Measurements from ENCODE around the gene KIAA0825. TPM values are rescaled to one million over a fixed set of nuclear protein-coding genes. Genes with fewer than 3 reads are reported as not detected.

Gene KIAA0825
- total and polyA plus RNA-seq, 2 of the 8 experiments (the other 6 are each of a cell fraction or from before 2014, with no cell fraction given), result 0.60 to 1.0 TPM

DNA sequence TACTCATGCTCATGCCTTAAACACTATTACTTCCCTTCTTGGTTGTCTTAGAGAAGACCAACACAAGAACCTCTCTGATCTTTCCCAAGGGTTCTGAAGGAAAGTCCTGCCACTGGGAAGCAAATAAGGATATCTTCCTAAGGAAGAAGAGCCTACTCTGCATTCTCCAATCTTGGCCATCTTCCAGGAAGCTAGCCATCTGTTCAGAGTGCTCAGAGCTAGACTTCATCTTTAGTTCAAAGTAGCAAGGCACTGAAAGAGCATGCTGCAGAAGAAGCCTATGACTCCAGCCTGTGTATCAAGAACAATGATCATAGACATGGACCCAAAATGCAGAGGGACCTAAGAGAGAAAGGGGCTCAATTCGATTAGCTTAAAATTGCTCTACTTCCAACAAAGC, 114.7 kb downstream of the KIAA0825 start:
- no peak overlapping the region for H3K23ac ChIP-seq (ENCODE audit: insufficient read length)
- no peak overlapping the region for H4K91ac ChIP-seq (replicated peaks; ENCODE audit: insufficient read length, low read length)
- H2BK12ac ChIP-seq (ENCODE audit: low read depth, low read length), result no peak overlapping the region
- H3K56ac ChIP-seq (replicated peaks; ENCODE audit: insufficient read length, low read depth, low read length), result no peak overlapping the region
- H3K4me3 ChIP-seq (ENCODE audit: extremely low read depth in 1 of 4, insufficient read depth in 2 of 4, low read depth in 3 of 4, low read length in 4 of 4), result no peak overlapping the region
- no peaks in the 10 kb centered on the region for H3K27me3 ChIP-seq (replicated peaks in 1 of 4; ENCODE audit: control insufficient read depth in 3 of 4, extremely low read depth in 1 of 4, insufficient read depth in 3 of 4, low read length in 3 of 4)
- TF ChIP-seq TCF12 (IDR thresholded peaks at IDR 0.05; ENCODE audit: low read depth, low read length) (no peak), CREB1 (IDR thresholded peaks at IDR 0.05) (no peak), KDM1A (IDR thresholded peaks at IDR 0.05; ENCODE audit: borderline replicate concordance, low read length) (no peak)
- no peaks in the 10 kb centered on the region for H3K23me2 ChIP-seq (ENCODE audit: low read depth, low read length)
- H3K4me1 ChIP-seq (replicated peaks in 1 of 4; ENCODE audit: control insufficient read depth in 3 of 4, insufficient read depth in 4 of 4, low read length in 3 of 4), result peaks cover 0 to 3% (median 0%) of the 10 kb centered on the region in 4 experiments; a peak in 1 of 7 replicates
- no peak overlapping the region for H2BK20ac ChIP-seq (ENCODE audit: low read length)
- no peak overlapping the region for H2BK5ac ChIP-seq (ENCODE audit: low read depth, low read length)
- no peak overlapping the region for H4K8ac ChIP-seq (ENCODE audit: extremely low read depth, insufficient read depth, low read length)
- H3K9me3 ChIP-seq (ENCODE audit: insufficient read depth in 2 of 2, low read depth in 1 of 2, low read length in 1 of 2), result no peaks in the 10 kb centered on the region
- H3K4me2 ChIP-seq (ENCODE audit: insufficient read depth in 1 of 2, low read depth in 2 of 2, low read length in 2 of 2), result no peak overlapping the region
- no peaks in the 10 kb centered on the region for H4K20me1 ChIP-seq (replicated peaks in 1 of 2; ENCODE audit: control insufficient read depth in 1 of 2, insufficient read depth in 2 of 2, low read length in 2 of 2)
- H3K79me2 ChIP-seq (ENCODE audit: control insufficient read depth in 1 of 2, insufficient read depth in 2 of 2, low read length in 2 of 2), result no peaks in the 10 kb centered on the region
- 78% methylated on average over 1 of the region's 1 CpG; no CpG with 5 or more reads in 1 of the 2 experiments for WGBS, 2 experiments (ENCODE audit: extremely low coverage in 1 of 2, insufficient coverage in 1 of 2, insufficient read length in 1 of 2, insufficient replicate concordance in 2 of 2, low coverage in 1 of 2, low lambda C conversion rate in 2 of 2, missing lambda C conversion rate in 1 of 2)
- ChIA-PET CTCF (ENCODE audit: partially characterized antibody) (interaction anchor here (0.9 kb wide), 1 partner anchor 11 kb away, joined by 4 read pairs; no protein-coding TSS in a partner anchor), POLR2A (ENCODE audit: partially characterized antibody) (no interaction called here)
- H3K14ac ChIP-seq (ENCODE audit: insufficient read length), result no peak overlapping the region
- H4K5ac ChIP-seq (ENCODE audit: insufficient read length, low read depth, low read length), result no peak overlapping the region
- no peak for FAIRE-seq
- H3K79me1 ChIP-seq (ENCODE audit: low read depth, low read length), result no peaks in the 10 kb centered on the region
- no peak overlapping the region for H2AFZ ChIP-seq (ENCODE audit: low read length)
- no peak for DNase-seq (ENCODE audit: low read depth in 1 of 2, low spot score in 2 of 2)
- no peak overlapping the region for H3K18ac ChIP-seq (ENCODE audit: extremely low read depth, low read length)
- H2BK120ac ChIP-seq (replicated peaks; ENCODE audit: low read depth, low read length), result no peak overlapping the region
- H3K9ac ChIP-seq (replicated peaks in 1 of 4; ENCODE audit: extremely low read depth in 1 of 4, low read depth in 3 of 4, low read length in 3 of 4), result no peak overlapping the region
- no peak overlapping the region for H3K4ac ChIP-seq (replicated peaks; ENCODE audit: insufficient read length, low read depth, low read length)
- H2BK15ac ChIP-seq (ENCODE audit: low read length), result no peak overlapping the region
- H2AK5ac ChIP-seq (ENCODE audit: low read depth, low read length), result no peak overlapping the region
- no peak overlapping the region for H3K27ac ChIP-seq (ENCODE audit: low read depth, low read length)
- H3K36me3 ChIP-seq (ENCODE audit: control insufficient read depth in 2 of 4, insufficient read depth in 4 of 4, low read length in 3 of 4), result no peaks in the 10 kb centered on the region
